ENCODE data around the gene NACAD. TPM values are rescaled to one million over a fixed set of nuclear protein-coding genes. Genes with fewer than 3 reads are reported as not detected.

Gene NACAD
- total RNA-seq, 1 donor from 2014 or later = 9.6 TPM

GRCh38 chr7:45103958-45104843, 15.4 kb upstream of the NACAD start:
- Mint-ChIP-seq H3K9me3 (ENCODE audit: unreplicated experiment) (no peaks in the 10 kb centered on the region), H3K27me3 (ENCODE audit: unreplicated experiment) (no peaks in the 10 kb centered on the region), H3K27ac (ENCODE audit: unreplicated experiment) (no peak overlapping the region), H3K4me3 (ENCODE audit: unreplicated experiment) (no peak overlapping the region), H3K4me1 (ENCODE audit: unreplicated experiment) (peaks cover 5% of the 10 kb centered on the region), H3K36me3 (ENCODE audit: unreplicated experiment) (peaks cover 35% of the 10 kb centered on the region)
- no peak for DNase-seq (ENCODE audit: extremely low spot score, unreplicated experiment)
- no peak for TF ChIP-seq CTCF (IDR thresholded peaks at IDR 0.05)

- peaks cover 27% of the 10 kb centered on the region for H3K36me3 Mint-ChIP-seq (ENCODE audit: unreplicated experiment)
- no peak overlapping the region for H3K4me3 Mint-ChIP-seq (ENCODE audit: unreplicated experiment)
- no peak for DNase-seq (ENCODE audit: extremely low spot score, unreplicated experiment)
- no peaks in the 10 kb centered on the region for H3K9me3 Mint-ChIP-seq (ENCODE audit: unreplicated experiment)
- no peaks in the 10 kb centered on the region for H3K27me3 Mint-ChIP-seq (ENCODE audit: unreplicated experiment)
- H3K4me1 Mint-ChIP-seq (ENCODE audit: unreplicated experiment) = peaks cover 3% of the 10 kb centered on the region
- no peak overlapping the region for H3K27ac Mint-ChIP-seq (ENCODE audit: unreplicated experiment)
- TF ChIP-seq CTCF (IDR thresholded peaks at IDR 0.05) = no peak
Measured at GRCh38 chr7:45102785-45103712, 14.3 kb upstream of the NACAD start.

- Mint-ChIP-seq H3K27me3 (ENCODE audit: unreplicated experiment) (no peaks in the 10 kb centered on the region), H3K4me3 (ENCODE audit: unreplicated experiment) (no peak overlapping the region)
Measured at GRCh38 chr7:45101748-45102147, 13.0 kb upstream of the NACAD start.

GRCh38 chr7:45100761-45101480, 12.2 kb upstream of the NACAD start:
- Mint-ChIP-seq H3K9me3 (ENCODE audit: unreplicated experiment) (no peaks in the 10 kb centered on the region), H3K4me1 (ENCODE audit: unreplicated experiment) (no peaks in the 10 kb centered on the region), H3K27me3 (ENCODE audit: unreplicated experiment) (no peaks in the 10 kb centered on the region), H3K27ac (ENCODE audit: unreplicated experiment) (no peak overlapping the region), H3K36me3 (ENCODE audit: unreplicated experiment) (peaks cover 20% of the 10 kb centered on the region), H3K4me3 (ENCODE audit: unreplicated experiment) (no peak overlapping the region)
- DNase-seq (ENCODE audit: extremely low spot score, unreplicated experiment) = no peak
- no peak for TF ChIP-seq CTCF (IDR thresholded peaks at IDR 0.05)

More at GRCh38 chr7:45101748-45102147, 13.0 kb upstream of the NACAD start:
- DNase-seq (ENCODE audit: extremely low spot score, unreplicated experiment) = no peak
- Mint-ChIP-seq H3K4me1 (ENCODE audit: unreplicated experiment) (no peaks in the 10 kb centered on the region), H3K9me3 (ENCODE audit: unreplicated experiment) (no peaks in the 10 kb centered on the region), H3K27ac (ENCODE audit: unreplicated experiment) (no peak overlapping the region), H3K36me3 (ENCODE audit: unreplicated experiment) (peaks cover 20% of the 10 kb centered on the region)
- no peak for TF ChIP-seq CTCF (IDR thresholded peaks at IDR 0.05)

Measured in osteocyte (in vitro differentiated cells).